ENCODE data around the gene WSCD2.

Gene WSCD2

DNA sequence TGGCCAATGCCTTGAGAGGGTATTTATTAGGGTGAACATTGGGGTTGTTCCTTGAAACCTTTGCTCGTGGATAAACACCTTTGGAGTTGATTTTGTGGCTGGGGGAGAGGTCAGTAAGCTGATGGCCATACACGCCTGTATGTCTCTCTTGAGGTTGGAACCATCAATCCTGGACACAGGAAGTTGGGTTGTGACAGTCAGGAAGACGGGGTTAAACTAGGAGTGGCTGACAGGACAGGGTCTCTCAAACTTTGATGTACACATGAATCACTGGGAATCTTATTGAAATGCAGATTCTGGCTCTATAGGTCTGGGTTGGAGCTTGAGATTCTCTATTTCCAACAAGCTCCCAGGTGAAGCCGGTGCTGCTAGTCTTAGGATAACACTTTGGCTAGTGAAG, 12.8 kb upstream of the WSCD2 start:
- Histone ChIP-seq H3K9me3 (no peaks in the 10 kb centered on the region), H3K4me3 (no peak overlapping the region), H3K4me1 (peaks cover 0 to 70% (median 32%) of the 10 kb centered on the region in 4 donors), H3K36me3 (no peaks in the 10 kb centered on the region), H3K27me3 (no peaks in the 10 kb centered on the region), H3K27ac (no peak overlapping the region)
- TF ChIP-seq CTCF (IDR thresholded peaks at IDR 0.05), result no peak
- intact Hi-C loops (cut with DNase I; ENCODE audit: low total_unique reads), result no loop called here
- DNase-seq, result no peak

- peaks cover 0 to 74% (median 36%) of the 10 kb centered on the region in 4 donors for H3K4me1 ChIP-seq
These were observed 12.4 kb upstream of the WSCD2 start for GRCh38 chr12:108116699-108117098.

GRCh38 chr12:108117163-108117849, 11.8 kb upstream of the WSCD2 start:
- Histone ChIP-seq H3K9me3 (no peaks in the 10 kb centered on the region), H3K4me3 (no peak overlapping the region), H3K27ac (no peak overlapping the region), H3K36me3 (no peaks in the 10 kb centered on the region), H3K27me3 (no peaks in the 10 kb centered on the region), H3K4me1 (peaks cover 0 to 71% (median 36%) of the 10 kb centered on the region in 4 donors)
- no peak for DNase-seq
- intact Hi-C loops (cut with DNase I; ENCODE audit: low total_unique reads), result no loop called here
- TF ChIP-seq CTCF (IDR thresholded peaks at IDR 0.05), result no peak

More at GRCh38 chr12:108116699-108117098, 12.4 kb upstream of the WSCD2 start:
- H3K36me3 ChIP-seq, result no peaks in the 10 kb centered on the region
- no peaks in the 10 kb centered on the region for H3K27me3 ChIP-seq
- DNase-seq, result no peak
- TF ChIP-seq CTCF (IDR thresholded peaks at IDR 0.05), result no peak
- H3K27ac ChIP-seq, result no peak overlapping the region
- H3K9me3 ChIP-seq, result no peaks in the 10 kb centered on the region
- intact Hi-C loops (cut with DNase I; ENCODE audit: low total_unique reads), result no loop called here
- H3K4me3 ChIP-seq, result no peak overlapping the region

GRCh38 chr12:108117902-108118301, 11.2 kb upstream of the WSCD2 start:
- Histone ChIP-seq H3K4me3 (no peak overlapping the region), H3K36me3 (no peaks in the 10 kb centered on the region), H3K4me1 (peaks cover 0 to 65% (median 30%) of the 10 kb centered on the region in 4 donors), H3K27ac (no peak overlapping the region), H3K9me3 (no peaks in the 10 kb centered on the region), H3K27me3 (no peaks in the 10 kb centered on the region)
- intact Hi-C loops (cut with DNase I; ENCODE audit: low total_unique reads), result no loop called here
- DNase-seq, result no peak
- no peak for TF ChIP-seq CTCF (IDR thresholded peaks at IDR 0.05)

- Histone ChIP-seq H3K36me3 (no peaks in the 10 kb centered on the region), H3K4me3 (no peak overlapping the region), H3K27ac (no peak overlapping the region), H3K4me1 (peaks cover 0 to 50% (median 22%) of the 10 kb centered on the region in 4 donors), H3K27me3 (no peaks in the 10 kb centered on the region), H3K9me3 (no peaks in the 10 kb centered on the region)
- no peak for TF ChIP-seq CTCF (IDR thresholded peaks at IDR 0.05)
- DNase-seq, result no peak
- intact Hi-C loops (cut with DNase I; ENCODE audit: low total_unique reads), result no loop called here
These were observed 9.7 kb upstream of the WSCD2 start for GRCh38 chr12:108119126-108119973.
